ENCODE data around the gene CLPSL1. TPM values are rescaled to one million over a fixed set of nuclear protein-coding genes. Genes with fewer than 3 reads are reported as not detected.

The CLPSL1 gene
- total RNA-seq, 4 donors from 2014 or later: not detected

DNA sequence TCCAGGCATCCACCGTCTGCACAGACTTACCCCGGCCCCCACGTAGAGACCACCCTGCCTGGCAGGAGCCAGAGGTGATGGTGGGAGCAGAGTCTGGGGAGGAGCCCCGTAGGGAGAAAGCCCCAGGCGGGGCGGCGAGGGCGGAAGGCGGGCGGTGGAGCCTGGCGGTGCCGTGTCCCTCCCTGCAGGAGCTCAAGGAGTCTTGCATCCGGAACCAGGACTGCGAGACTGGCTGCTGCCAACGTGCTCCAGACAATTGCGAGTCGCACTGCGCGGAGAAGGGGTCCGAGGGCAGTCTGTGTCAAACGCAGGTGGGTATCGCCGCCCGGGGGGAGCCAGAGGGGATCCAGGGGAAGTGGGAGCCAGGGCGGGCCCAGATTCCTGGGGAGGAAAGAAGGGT is 6.0 kb downstream of the CLPSL1 start:
- no peak overlapping the region for H3K4me3 ChIP-seq
- no peak for DNase-seq (ENCODE audit: low spot score in 2 of 2)
- no peaks in the 10 kb centered on the region for H3K36me3 ChIP-seq
- 43% methylated on average over 22 of the region's 25 CpGs for WGBS
- no peaks in the 10 kb centered on the region for H3K9me3 ChIP-seq
- H3K4me1 ChIP-seq: peaks cover 5% of the 10 kb centered on the region
- no peak for TF ChIP-seq EP300 (IDR thresholded peaks at IDR 0.05)
- H3K27ac ChIP-seq: no peak overlapping the region
- peaks cover 47% of the 10 kb centered on the region for H3K27me3 ChIP-seq

DNA sequence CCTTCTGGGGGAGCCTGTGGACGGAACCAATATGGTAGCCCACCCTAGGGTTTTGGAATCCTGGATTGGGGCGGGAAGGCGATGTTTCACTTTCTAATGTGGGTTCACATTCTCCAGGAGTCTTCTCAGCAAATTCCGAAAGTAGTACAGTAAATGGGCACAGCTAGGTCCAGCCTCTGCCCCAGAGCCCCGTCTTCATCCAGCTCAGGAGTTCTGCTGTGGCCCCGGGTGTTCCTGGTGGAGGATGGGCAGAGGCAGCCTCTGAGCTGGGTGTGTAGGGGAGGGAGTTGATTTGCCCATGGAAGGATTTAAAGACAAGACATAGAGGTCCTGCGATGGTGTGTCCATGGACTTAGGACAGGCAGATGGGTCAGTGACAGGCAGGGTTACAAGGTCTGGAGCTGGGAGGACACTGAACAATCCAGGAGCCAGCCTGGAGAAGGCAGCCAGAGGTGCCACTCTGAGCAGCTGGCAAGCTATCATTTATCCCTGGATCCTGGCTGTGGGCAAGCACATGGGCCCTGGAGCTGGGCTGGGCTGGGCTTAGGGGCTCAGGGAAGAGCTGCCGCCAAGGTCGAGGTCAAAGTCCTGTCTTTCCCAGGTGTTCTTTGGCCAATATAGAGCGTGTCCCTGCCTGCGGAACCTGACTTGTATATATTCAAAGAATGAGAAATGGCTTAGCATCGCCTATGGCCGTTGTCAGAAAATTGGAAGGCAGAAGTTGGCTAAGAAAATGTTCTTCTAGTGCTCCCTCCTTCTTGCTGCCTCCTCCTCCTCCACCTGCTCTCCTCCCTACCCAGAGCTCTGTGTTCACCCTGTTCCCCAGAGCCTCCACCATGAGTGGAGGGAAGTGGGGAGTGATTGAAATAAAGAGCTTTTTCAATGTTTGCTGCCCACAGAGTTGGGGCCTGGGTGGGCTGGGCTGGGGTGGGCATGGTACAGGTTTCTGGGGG is 6.7 kb downstream of the CLPSL1 start:
- H3K27me3 ChIP-seq: peaks cover 40% of the 10 kb centered on the region
- H3K4me1 ChIP-seq: peaks cover 5% of the 10 kb centered on the region
- H3K36me3 ChIP-seq: no peaks in the 10 kb centered on the region
- H3K27ac ChIP-seq: no peak overlapping the region
- no peaks in the 10 kb centered on the region for H3K9me3 ChIP-seq
- no peak overlapping the region for H3K4me3 ChIP-seq
- 69% methylated on average over 13 of the region's 13 CpGs for WGBS
- no peak for DNase-seq (ENCODE audit: low spot score in 2 of 2)
- TF ChIP-seq, protein P1, sequence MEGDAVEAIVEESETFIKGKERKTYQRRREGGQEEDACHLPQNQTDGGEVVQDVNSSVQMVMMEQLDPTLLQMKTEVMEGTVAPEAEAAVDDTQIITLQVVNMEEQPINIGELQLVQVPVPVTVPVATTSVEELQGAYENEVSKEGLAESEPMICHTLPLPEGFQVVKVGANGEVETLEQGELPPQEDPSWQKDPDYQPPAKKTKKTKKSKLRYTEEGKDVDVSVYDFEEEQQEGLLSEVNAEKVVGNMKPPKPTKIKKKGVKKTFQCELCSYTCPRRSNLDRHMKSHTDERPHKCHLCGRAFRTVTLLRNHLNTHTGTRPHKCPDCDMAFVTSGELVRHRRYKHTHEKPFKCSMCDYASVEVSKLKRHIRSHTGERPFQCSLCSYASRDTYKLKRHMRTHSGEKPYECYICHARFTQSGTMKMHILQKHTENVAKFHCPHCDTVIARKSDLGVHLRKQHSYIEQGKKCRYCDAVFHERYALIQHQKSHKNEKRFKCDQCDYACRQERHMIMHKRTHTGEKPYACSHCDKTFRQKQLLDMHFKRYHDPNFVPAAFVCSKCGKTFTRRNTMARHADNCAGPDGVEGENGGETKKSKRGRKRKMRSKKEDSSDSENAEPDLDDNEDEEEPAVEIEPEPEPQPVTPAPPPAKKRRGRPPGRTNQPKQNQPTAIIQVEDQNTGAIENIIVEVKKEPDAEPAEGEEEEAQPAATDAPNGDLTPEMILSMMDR (IDR thresholded peaks at IDR 0.05): no peak
- no peak for TF ChIP-seq POLR2A (IDR thresholded peaks at IDR 0.05)
- TF ChIP-seq EP300 (IDR thresholded peaks at IDR 0.05): no peak
- no peak for TF ChIP-seq POLR2AphosphoS5 (IDR thresholded peaks at IDR 0.05)

DNA sequence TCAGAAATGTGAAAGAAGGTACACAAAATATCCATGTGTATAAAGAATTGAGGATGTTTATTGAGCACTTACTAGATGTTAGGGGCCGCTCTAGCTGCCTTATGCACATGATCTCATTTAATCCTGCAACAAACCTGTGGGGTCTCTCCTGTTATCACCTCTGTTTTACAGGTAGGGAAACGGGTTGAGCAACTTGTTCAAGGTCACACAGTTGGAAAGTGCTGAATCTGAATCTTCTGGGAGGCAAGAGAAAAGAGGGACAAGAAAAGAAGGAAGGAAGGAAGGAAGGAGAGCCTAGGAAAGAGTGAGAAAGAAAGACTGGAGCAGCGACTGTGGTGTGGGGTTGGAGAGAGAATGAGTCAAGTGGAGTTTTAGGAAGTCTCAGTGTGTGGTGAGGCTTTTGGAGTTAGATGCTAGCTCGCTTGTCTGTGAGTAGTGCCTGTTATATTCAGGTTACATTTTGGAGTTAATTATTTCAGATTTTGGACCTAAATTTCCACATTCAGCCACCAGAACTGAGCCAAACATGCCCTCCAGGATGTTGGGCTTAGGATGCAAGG is 7.7 kb downstream of the CLPSL1 start:
- DNase-seq (ENCODE audit: low spot score in 2 of 2): no peak
- peaks cover 38% of the 10 kb centered on the region for H3K27me3 ChIP-seq
- no peak overlapping the region for H3K4me3 ChIP-seq
- peaks cover 5% of the 10 kb centered on the region for H3K4me1 ChIP-seq
- no peaks in the 10 kb centered on the region for H3K36me3 ChIP-seq
- H3K9me3 ChIP-seq: no peaks in the 10 kb centered on the region
- H3K27ac ChIP-seq: no peak overlapping the region
- TF ChIP-seq EP300 (IDR thresholded peaks at IDR 0.05): no peak
- no peak for TF ChIP-seq POLR2AphosphoS5 (IDR thresholded peaks at IDR 0.05)
- TF ChIP-seq, protein P1 (IDR thresholded peaks at IDR 0.05): no peak
- no peak for TF ChIP-seq POLR2A (IDR thresholded peaks at IDR 0.05)
- WGBS: 72% methylated on average over 4 of the region's 4 CpGs

DNA sequence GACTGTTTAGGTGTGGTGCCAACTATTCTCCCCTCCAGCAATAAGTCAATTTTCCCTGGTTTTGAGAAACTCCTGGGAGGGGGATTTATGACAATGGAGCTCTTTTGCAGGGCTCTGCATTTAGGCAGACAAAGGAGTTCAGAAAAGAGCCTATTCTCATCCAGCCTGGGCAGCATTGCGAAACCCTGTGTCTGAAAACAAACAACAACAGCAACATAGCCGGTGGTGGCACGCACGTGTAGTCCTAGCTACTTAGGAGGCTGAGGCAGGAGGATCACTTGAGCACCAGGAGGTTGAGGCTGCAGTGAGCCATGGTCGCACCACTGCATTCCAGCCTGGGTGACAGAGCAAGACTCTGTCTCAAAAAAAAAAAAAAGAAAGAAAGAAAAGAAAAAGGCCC is 9.9 kb downstream of the CLPSL1 start:
- Histone ChIP-seq H3K27ac (no peak overlapping the region), H3K9me3 (no peaks in the 10 kb centered on the region), H3K4me1 (peaks cover 5% of the 10 kb centered on the region), H3K36me3 (no peaks in the 10 kb centered on the region), H3K27me3 (peaks cover 38% of the 10 kb centered on the region), H3K4me3 (no peak overlapping the region)
- WGBS: 76% methylated on average over 5 of the region's 5 CpGs
- TF ChIP-seq POLR2AphosphoS5 (IDR thresholded peaks at IDR 0.05) (no peak), POLR2A (IDR thresholded peaks at IDR 0.05) (no peak), EP300 (IDR thresholded peaks at IDR 0.05) (no peak)
- TF ChIP-seq, protein P1 (IDR thresholded peaks at IDR 0.05): no peak
- DNase-seq (ENCODE audit: low spot score in 2 of 2): no peak

DNA sequence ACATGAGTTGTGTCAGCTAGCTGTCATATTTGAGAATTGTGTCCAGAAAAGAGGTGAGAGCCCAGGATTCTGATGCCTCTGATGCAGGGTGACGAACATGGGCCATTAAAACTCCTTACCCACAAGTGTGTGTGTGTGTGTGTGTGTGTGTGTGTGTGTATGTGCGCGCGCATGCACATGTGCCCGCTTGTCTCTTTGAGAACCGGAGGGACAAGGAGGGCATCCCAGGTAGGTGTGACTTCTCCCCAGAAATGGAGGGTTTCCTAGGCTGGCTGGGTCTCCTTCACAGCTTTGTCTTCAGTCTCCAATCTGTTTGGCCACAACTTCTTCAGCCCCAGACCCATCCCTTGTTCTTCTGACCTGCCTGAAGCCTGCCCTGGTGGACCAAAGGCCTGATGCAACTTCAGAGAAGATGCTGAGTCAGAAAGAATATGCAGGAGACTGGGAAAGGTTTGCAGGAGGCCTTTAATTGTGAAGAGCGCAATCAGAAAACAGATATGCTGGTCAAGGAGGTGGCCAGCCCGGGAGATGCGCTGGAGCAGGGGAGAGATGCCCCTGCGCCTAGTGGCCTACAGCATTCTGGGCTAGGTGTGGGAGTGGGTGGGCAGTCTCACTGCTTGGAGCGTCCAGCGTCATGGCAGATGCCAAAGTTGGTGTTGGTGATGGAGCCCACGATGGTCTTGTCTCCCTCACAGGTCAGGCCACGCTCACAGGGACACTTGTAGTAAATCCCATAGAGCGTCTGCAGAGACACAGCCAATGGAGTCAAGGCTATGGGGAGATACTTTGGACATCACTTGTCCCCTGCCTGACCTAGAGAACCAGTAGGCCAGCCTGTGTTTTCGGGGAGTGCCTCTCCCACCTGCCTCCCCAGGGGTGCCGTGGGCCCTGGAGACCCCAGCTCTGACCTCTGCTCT is 14.0 kb downstream of the CLPSL1 start:
- DNase-seq (ENCODE audit: low spot score in 2 of 2): no peak
- H3K27ac ChIP-seq: no peak overlapping the region
- TF ChIP-seq EP300 (IDR thresholded peaks at IDR 0.05) (no peak), POLR2A (IDR thresholded peaks at IDR 0.05) (no peak), POLR2AphosphoS5 (IDR thresholded peaks at IDR 0.05) (no peak)
- TF ChIP-seq, protein P1 (IDR thresholded peaks at IDR 0.05): no peak
- WGBS: 92% methylated on average over 17 of the region's 17 CpGs
- peaks cover 6% of the 10 kb centered on the region for H3K27me3 ChIP-seq
- no peaks in the 10 kb centered on the region for H3K36me3 ChIP-seq
- H3K4me1 ChIP-seq: no peaks in the 10 kb centered on the region
- no peak overlapping the region for H3K4me3 ChIP-seq
- no peaks in the 10 kb centered on the region for H3K9me3 ChIP-seq
